H1 (cell line): ENCODE data around the gene GIMAP2. TPM values are rescaled to one million over a fixed set of nuclear protein-coding genes. Genes with fewer than 3 reads are reported as not detected.

Experiments used
- BRCA1 ChIP-seq: IDR thresholded peaks from 2 replicates; pipeline ENCODE4 v1.6.1; 2012; ENCODE audit warnings: low read depth, low read length, improper control_type of control experiment
- CHD1 ChIP-seq: IDR thresholded peaks from 2 replicates; pipeline ENCODE4 v1.6.1; 2012; ENCODE audit warnings: low read depth, low read length, improper control_type of control experiment
- CHD2 ChIP-seq: IDR thresholded peaks from 2 replicates; pipeline ENCODE4 v1.6.1; 2012; ENCODE audit warnings: low read length, improper control_type of control experiment
- GABPA ChIP-seq: IDR thresholded peaks from 2 replicates; pipeline ENCODE4 v1.6.1; 2011; ENCODE audit warnings: mild to moderate bottlenecking, low read length, moderate library complexity, borderline replicate concordance; ENCODE audit not compliant: insufficient read depth
- HDAC2 ChIP-seq, 2 experiments: fragments of 300-600 bp in 1 of 2; sonication (generic) in 1 of 2; IDR thresholded peaks; 2 replicates each; pipeline ENCODE4 v1.6.1; 2011 to 2012; ENCODE audit warnings: low read depth in 2 of 2, low read length in 2 of 2, mild to moderate bottlenecking in 2 of 2, moderate library complexity in 2 of 2, borderline replicate concordance in 1 of 2, inconsistent platforms in 1 of 2
- NRF1 ChIP-seq: IDR thresholded peaks from 2 replicates; pipeline ENCODE4 v1.6.1; 2011; ENCODE audit warnings: mild to moderate bottlenecking, low read depth, low read length, improper control_type of control experiment
- POLR2AphosphoS5 ChIP-seq: IDR thresholded peaks from 2 replicates; pipeline ENCODE4 v1.6.1; 2011; ENCODE audit warnings: low read depth, low read length
- RNF2 ChIP-seq: fragments of 200-900, 300-1000 bp; sonication (generic); IDR thresholded peaks from 2 replicates; pipeline ENCODE4 v1.7.1; 2016; ENCODE audit warnings: borderline replicate concordance, low read depth, mild to moderate bottlenecking, antibody characterized with exemption, low read length; ENCODE audit not compliant: poor library complexity, severe bottlenecking; ENCODE audit errors: missing control alignments
- RXRA ChIP-seq: IDR thresholded peaks from 2 replicates; pipeline ENCODE4 v1.6.1; 2011; ENCODE audit warnings: low read depth, mild to moderate bottlenecking, low read length, moderate library complexity; ENCODE audit not compliant: insufficient read depth
- SP2 ChIP-seq: IDR thresholded peaks from 2 replicates; pipeline ENCODE4 v1.6.1; 2012; ENCODE audit warnings: mild to moderate bottlenecking, low read length, inconsistent platforms
- SP4 ChIP-seq: IDR thresholded peaks from 2 replicates; pipeline ENCODE4 v1.6.1; 2012; ENCODE audit warnings: low read length, inconsistent platforms
- TAF1 ChIP-seq: IDR thresholded peaks from 2 replicates; pipeline ENCODE4 v1.6.1; 2011; ENCODE audit warnings: mild to moderate bottlenecking, low read depth, low read length
- TBP ChIP-seq: IDR thresholded peaks from 2 replicates; pipeline ENCODE4 v1.6.1; 2011; ENCODE audit warnings: low read depth, low read length, improper control_type of control experiment
- TCF12 ChIP-seq: IDR thresholded peaks from 2 replicates; pipeline ENCODE4 v1.6.1; 2011; ENCODE audit warnings: low read depth, mild to moderate bottlenecking, low read length
- TEAD4 ChIP-seq: IDR thresholded peaks from 2 replicates; pipeline ENCODE4 v1.6.1; 2012; ENCODE audit warnings: low read depth, low read length, inconsistent platforms, mixed read lengths
- ZNF274 ChIP-seq: IDR thresholded peaks from 2 replicates; pipeline ENCODE4 v1.7.0; 2012; ENCODE audit warnings: low read length, borderline replicate concordance; ENCODE audit errors: extremely low read depth
- polyA plus RNA-seq, 7 experiments: library from polyadenylated mRNA; depleted of rRNA in 3 of 7; stranded (reverse) in 5 of 7; unstranded in 2 of 7; fragments of >200 nt in 5 of 7; fragments of 200-250 nt in 2 of 7; gene quantifications; 1 replicate in 5 of 7; 2 replicates in 1 of 7; 4 replicates in 1 of 7; pipeline versions ENCODE4 v1.2.1 to v1.2.3, GENCODE V29; 2011 to 2013; ENCODE audit warnings: missing spikeins in 2 of 7, mixed read lengths in 2 of 7
- total RNA-seq: library from RNA; stranded (reverse); fragmentation: NEBNext Ultra II Directional; extraction: Animal tissue kit (Norgen Biotek cat#: 25700); gene quantifications from 2 replicates; pipeline ENCODE4 v1.2.1, GENCODE V29; 2021
- TF ChIP-seq, protein P1 (sequence below), 3 experiments: IDR thresholded peaks; 1 replicate in 2 of 3; 2 replicates in 1 of 3; pipeline versions ENCODE4 v1.5.1 to v1.6.1; 2011; ENCODE audit warnings: low read length in 3 of 3, mild to moderate bottlenecking in 3 of 3, inconsistent platforms in 2 of 3, low read depth in 1 of 3, moderate library complexity in 1 of 3; ENCODE audit not compliant: insufficient read depth in 1 of 3; ENCODE audit errors: control extremely low read depth in 1 of 3
- TF ChIP-seq, protein P2 (sequence below): IDR thresholded peaks from 2 replicates; pipeline ENCODE4 v1.6.1; 2011; ENCODE audit warnings: low read length, improper control_type of control experiment
- TF ChIP-seq, protein P3 (sequence below): IDR thresholded peaks from 2 replicates; pipeline ENCODE4 v1.6.1; 2012; ENCODE audit warnings: inconsistent platforms
- TF ChIP-seq, protein P4 (sequence below): IDR thresholded peaks from 2 replicates; pipeline ENCODE4 v1.6.1; 2012; ENCODE audit warnings: inconsistent platforms

The GIMAP2 gene
- total and polyA plus RNA-seq, 2 of the 8 experiments (the other 6 are each of a cell fraction or from before 2014, with no cell fraction given) = not detected

DNA sequence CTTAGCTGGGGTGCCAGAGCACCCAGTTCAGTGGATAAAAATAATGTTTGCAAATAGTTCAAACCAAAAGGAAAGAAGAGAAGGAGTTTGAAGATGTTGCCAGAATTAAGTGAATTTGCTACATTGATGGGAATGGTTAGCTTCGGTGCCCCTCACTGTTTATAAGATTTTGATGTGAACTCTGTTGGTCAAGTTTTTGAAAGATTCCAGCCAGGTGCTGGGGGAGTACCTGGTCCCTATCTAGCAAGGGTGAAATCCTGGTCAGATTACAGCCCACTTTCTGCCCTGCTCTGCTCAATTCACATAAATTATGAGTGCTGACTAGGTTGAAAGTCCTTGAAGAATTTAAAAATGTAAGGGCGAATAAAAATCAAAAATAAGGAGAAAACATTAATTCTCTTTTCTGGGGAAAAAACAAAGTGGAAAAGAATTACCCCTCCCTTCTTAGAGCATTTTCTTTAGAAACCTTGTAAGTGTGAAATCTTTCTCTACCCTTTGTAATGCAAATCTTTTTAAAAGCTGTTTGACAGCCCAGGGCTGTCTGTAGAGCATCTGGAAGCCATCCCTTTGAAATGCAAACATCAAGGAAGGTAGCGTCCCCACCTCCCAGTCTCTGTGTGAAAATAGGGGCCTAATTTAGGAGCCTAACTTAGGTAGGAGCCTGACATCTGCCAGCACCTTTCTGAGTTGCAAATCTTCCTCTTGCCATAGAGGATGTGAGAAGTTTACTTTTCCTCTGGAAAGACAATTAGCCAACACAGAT, 50.3 kb downstream of the GIMAP2 start (continued):
- TF ChIP-seq ZNF274 = peak; percentile 63
- TF ChIP-seq TAF1 = no peak
- peak; percentile 100 for TF ChIP-seq TCF12
- no peak for TF ChIP-seq GABPA
- no peak for TF ChIP-seq SP2
- no peak for TF ChIP-seq TBP
- peak in 1 of 2 experiments; percentile 74; a peak in 1 of 4 replicates for TF ChIP-seq HDAC2 (IDR thresholded peaks at IDR 0.05; ENCODE audit: borderline replicate concordance in 1 of 2, low read depth in 2 of 2, low read length in 2 of 2)
- TF ChIP-seq BRCA1 = no peak
- TF ChIP-seq NRF1 = no peak
- TF ChIP-seq POLR2AphosphoS5 = peak; percentile 99
- TF ChIP-seq, protein P1, sequence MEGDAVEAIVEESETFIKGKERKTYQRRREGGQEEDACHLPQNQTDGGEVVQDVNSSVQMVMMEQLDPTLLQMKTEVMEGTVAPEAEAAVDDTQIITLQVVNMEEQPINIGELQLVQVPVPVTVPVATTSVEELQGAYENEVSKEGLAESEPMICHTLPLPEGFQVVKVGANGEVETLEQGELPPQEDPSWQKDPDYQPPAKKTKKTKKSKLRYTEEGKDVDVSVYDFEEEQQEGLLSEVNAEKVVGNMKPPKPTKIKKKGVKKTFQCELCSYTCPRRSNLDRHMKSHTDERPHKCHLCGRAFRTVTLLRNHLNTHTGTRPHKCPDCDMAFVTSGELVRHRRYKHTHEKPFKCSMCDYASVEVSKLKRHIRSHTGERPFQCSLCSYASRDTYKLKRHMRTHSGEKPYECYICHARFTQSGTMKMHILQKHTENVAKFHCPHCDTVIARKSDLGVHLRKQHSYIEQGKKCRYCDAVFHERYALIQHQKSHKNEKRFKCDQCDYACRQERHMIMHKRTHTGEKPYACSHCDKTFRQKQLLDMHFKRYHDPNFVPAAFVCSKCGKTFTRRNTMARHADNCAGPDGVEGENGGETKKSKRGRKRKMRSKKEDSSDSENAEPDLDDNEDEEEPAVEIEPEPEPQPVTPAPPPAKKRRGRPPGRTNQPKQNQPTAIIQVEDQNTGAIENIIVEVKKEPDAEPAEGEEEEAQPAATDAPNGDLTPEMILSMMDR (IDR thresholded peaks at IDR 0.05; ENCODE audit: control extremely low read depth in 1 of 3, insufficient read depth in 1 of 3, low read depth in 1 of 3, low read length in 3 of 3) = no peak
- no peak for TF ChIP-seq CHD1
- peak; percentile 77; the same call in 1 of the 2 replicates for TF ChIP-seq RXRA
- TF ChIP-seq, protein P2, sequence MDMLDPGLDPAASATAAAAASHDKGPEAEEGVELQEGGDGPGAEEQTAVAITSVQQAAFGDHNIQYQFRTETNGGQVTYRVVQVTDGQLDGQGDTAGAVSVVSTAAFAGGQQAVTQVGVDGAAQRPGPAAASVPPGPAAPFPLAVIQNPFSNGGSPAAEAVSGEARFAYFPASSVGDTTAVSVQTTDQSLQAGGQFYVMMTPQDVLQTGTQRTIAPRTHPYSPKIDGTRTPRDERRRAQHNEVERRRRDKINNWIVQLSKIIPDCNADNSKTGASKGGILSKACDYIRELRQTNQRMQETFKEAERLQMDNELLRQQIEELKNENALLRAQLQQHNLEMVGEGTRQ = no peak
- TF ChIP-seq, protein P3, sequence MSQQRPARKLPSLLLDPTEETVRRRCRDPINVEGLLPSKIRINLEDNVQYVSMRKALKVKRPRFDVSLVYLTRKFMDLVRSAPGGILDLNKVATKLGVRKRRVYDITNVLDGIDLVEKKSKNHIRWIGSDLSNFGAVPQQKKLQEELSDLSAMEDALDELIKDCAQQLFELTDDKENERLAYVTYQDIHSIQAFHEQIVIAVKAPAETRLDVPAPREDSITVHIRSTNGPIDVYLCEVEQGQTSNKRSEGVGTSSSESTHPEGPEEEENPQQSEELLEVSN = no peak
- no peak for TF ChIP-seq TEAD4
- TF ChIP-seq CHD2 = 0 out of 2 replicates have a peak, but pooled peaks have one; percentile 34
- TF ChIP-seq RNF2 = no peak
- TF ChIP-seq SP4 = no peak
- TF ChIP-seq, protein P4, sequence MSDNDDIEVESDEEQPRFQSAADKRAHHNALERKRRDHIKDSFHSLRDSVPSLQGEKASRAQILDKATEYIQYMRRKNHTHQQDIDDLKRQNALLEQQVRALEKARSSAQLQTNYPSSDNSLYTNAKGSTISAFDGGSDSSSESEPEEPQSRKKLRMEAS = no peak
